HepG2 (cell line): ENCODE data around the gene GAGE12J. TPM values are rescaled to one million over a fixed set of nuclear protein-coding genes. Genes with fewer than 3 reads are reported as not detected.

ENCODE experiments used
- polyA plus RNA-seq, 8 experiments: library from polyadenylated mRNA; depleted of rRNA in 3 of 8; stranded (reverse) in 7 of 8; unstranded in 1 of 8; fragments of >200 nt; fragmentation: Illumina TruSeq in 4 of 8; extraction: Trizol in 4 of 8; gene quantifications; 2 replicates each; pipeline versions ENCODE4 v1.2.1 to v1.2.3, GENCODE V29; 2011 to 2016; ENCODE audit warnings: low read depth in 4 of 8, missing spikeins in 1 of 8, mixed read lengths in 1 of 8; ENCODE audit not compliant: insufficient read depth in 1 of 8
- total RNA-seq, 5 experiments: library from RNA; depleted of rRNA; stranded (reverse); fragments of >200 nt; fragmentation: Illumina TruSeq; extraction: Trizol; gene quantifications; 2 replicates each; pipeline ENCODE4 v1.2.3, GENCODE V29; 2016; ENCODE audit warnings: low read depth in 1 of 5

The GAGE12J gene
- total and polyA plus RNA-seq, 2 of the 13 experiments (the other 11 are each of a cell fraction or from before 2014, with no cell fraction given) = not detected

Other genes starting within 250 kb of the GAGE12J start
- gene PRAF2, start 248.0 kb upstream of the GAGE12J start, total RNA-seq (2016; rRNA removed; fragmentation: Illumina TruSeq; extraction: Trizol) = 0.33 TPM in 1 of 2 replicates, not detected in the other
- gene PRAF2, start 248.0 kb upstream of the GAGE12J start, polyA plus RNA-seq (2011; rRNA removed) = 2.6 and 4.3 TPM in 2 replicates
- 14.0 and 16.4 TPM in 2 replicates for gene WDR45, start 242.2 kb upstream of the GAGE12J start, total RNA-seq (2016; rRNA removed; fragmentation: Illumina TruSeq; extraction: Trizol)
- gene WDR45, start 242.2 kb upstream of the GAGE12J start, polyA plus RNA-seq (2011; rRNA removed) = 65.5 and 91.1 TPM in 2 replicates
- 18.7 and 21.5 TPM in 2 replicates for gene GPKOW, start 198.3 kb upstream of the GAGE12J start, total RNA-seq (2016; rRNA removed; fragmentation: Illumina TruSeq; extraction: Trizol)
- 22.6 and 26.2 TPM in 2 replicates for gene GPKOW, start 198.3 kb upstream of the GAGE12J start, polyA plus RNA-seq (2011; rRNA removed)
- gene MAGIX, start 159.3 kb upstream of the GAGE12J start, total RNA-seq (2016; rRNA removed; fragmentation: Illumina TruSeq; extraction: Trizol) = 1.0 and 1.2 TPM in 2 replicates
- 0.37 and 0.63 TPM in 2 replicates for gene MAGIX, start 159.3 kb upstream of the GAGE12J start, polyA plus RNA-seq (2011; rRNA removed)
- 0.18 and 0.40 TPM in 2 replicates for gene PLP2, start 150.1 kb upstream of the GAGE12J start, total RNA-seq (2016; rRNA removed; fragmentation: Illumina TruSeq; extraction: Trizol)
- 3.6 and 5.1 TPM in 2 replicates for gene PLP2, start 150.1 kb upstream of the GAGE12J start, polyA plus RNA-seq (2011; rRNA removed)
- gene PRICKLE3, start 135.7 kb upstream of the GAGE12J start, total RNA-seq (2016; rRNA removed; fragmentation: Illumina TruSeq; extraction: Trizol) = 2.5 and 2.6 TPM in 2 replicates
- gene PRICKLE3, start 135.7 kb upstream of the GAGE12J start, polyA plus RNA-seq (2011; rRNA removed) = 2.6 and 2.9 TPM in 2 replicates
- gene SYP, start 121.8 kb upstream of the GAGE12J start, total RNA-seq (2016; rRNA removed; fragmentation: Illumina TruSeq; extraction: Trizol) = 1.7 and 2.5 TPM in 2 replicates
- 2.0 and 4.4 TPM in 2 replicates for gene SYP, start 121.8 kb upstream of the GAGE12J start, polyA plus RNA-seq (2011; rRNA removed)
- gene CACNA1F, start 88.7 kb upstream of the GAGE12J start, total RNA-seq (2016; rRNA removed; fragmentation: Illumina TruSeq; extraction: Trizol) = not detected in 2 replicates
- 0.03 and 0.09 TPM in 2 replicates for gene CACNA1F, start 88.7 kb upstream of the GAGE12J start, polyA plus RNA-seq (2011; rRNA removed)
- 11.2 and 13.1 TPM in 2 replicates for gene CCDC22, start 86.6 kb upstream of the GAGE12J start, total RNA-seq (2016; rRNA removed; fragmentation: Illumina TruSeq; extraction: Trizol)
- 11.0 and 17.1 TPM in 2 replicates for gene CCDC22, start 86.6 kb upstream of the GAGE12J start, polyA plus RNA-seq (2011; rRNA removed)
- not detected in 2 replicates for gene FOXP3, start 57.3 kb upstream of the GAGE12J start, total RNA-seq (2016; rRNA removed; fragmentation: Illumina TruSeq; extraction: Trizol)
- gene FOXP3, start 57.3 kb upstream of the GAGE12J start, polyA plus RNA-seq (2011; rRNA removed) = 0.04 and 0.07 TPM in 2 replicates
- gene PPP1R3F, start 52.2 kb upstream of the GAGE12J start, total RNA-seq (2016; rRNA removed; fragmentation: Illumina TruSeq; extraction: Trizol) = 0.07 and 0.84 TPM in 2 replicates
- 0.46 and 0.82 TPM in 2 replicates for gene PPP1R3F, start 52.2 kb upstream of the GAGE12J start, polyA plus RNA-seq (2011; rRNA removed)
- gene GAGE10, start 18.4 kb upstream of the GAGE12J start, total RNA-seq (2016; rRNA removed; fragmentation: Illumina TruSeq; extraction: Trizol) = not detected in 2 replicates
- gene GAGE10, start 18.4 kb upstream of the GAGE12J start, polyA plus RNA-seq (2011; rRNA removed) = not detected in 2 replicates
- not detected in 2 replicates for gene GAGE13, start 9.5 kb downstream of the GAGE12J start, total RNA-seq (2016; rRNA removed; fragmentation: Illumina TruSeq; extraction: Trizol)
- gene GAGE13, start 9.5 kb downstream of the GAGE12J start, polyA plus RNA-seq (2011; rRNA removed) = not detected in 2 replicates
- not detected in 2 replicates for gene GAGE12C, start 210.1 kb downstream of the GAGE12J start, total RNA-seq (2016; rRNA removed; fragmentation: Illumina TruSeq; extraction: Trizol)
- not detected in 2 replicates for gene GAGE12C, start 210.1 kb downstream of the GAGE12J start, polyA plus RNA-seq (2011; rRNA removed)
- gene GAGE12D, start 219.7 kb downstream of the GAGE12J start, total RNA-seq (2016; rRNA removed; fragmentation: Illumina TruSeq; extraction: Trizol) = not detected in 2 replicates
- not detected in 2 replicates for gene GAGE12D, start 219.7 kb downstream of the GAGE12J start, polyA plus RNA-seq (2011; rRNA removed)
- not detected in 2 replicates for gene GAGE12E, start 229.3 kb downstream of the GAGE12J start, total RNA-seq (2016; rRNA removed; fragmentation: Illumina TruSeq; extraction: Trizol)
- gene GAGE12E, start 229.3 kb downstream of the GAGE12J start, polyA plus RNA-seq (2011; rRNA removed) = not detected in 2 replicates
- gene GAGE12F, start 238.8 kb downstream of the GAGE12J start, total RNA-seq (2016; rRNA removed; fragmentation: Illumina TruSeq; extraction: Trizol) = not detected in 2 replicates
- gene GAGE12F, start 238.8 kb downstream of the GAGE12J start, polyA plus RNA-seq (2011; rRNA removed) = not detected in 2 replicates
- not detected in 2 replicates for gene GAGE12G, start 248.4 kb downstream of the GAGE12J start, total RNA-seq (2016; rRNA removed; fragmentation: Illumina TruSeq; extraction: Trizol)
- gene GAGE12G, start 248.4 kb downstream of the GAGE12J start, polyA plus RNA-seq (2011; rRNA removed) = not detected in 2 replicates